OCI-M1 (cell line): ENCODE measurements around the gene FAM90A26.
"Not testable (repeated sequence)": the region's sequence is repeated elsewhere in the genome, so short reads cannot be mapped to it uniquely, and the experiment has no call there.

ENCODE experiments used
- DNase-seq: peaks from one replicate; lab custom pipeline; 2025; lab: John Stamatoyannopoulos, UW

FAM90A26 gene

GRCh38 chr4:9158392-9158791, 11.8 kb upstream of the FAM90A26 start:
- DNase-seq = not testable (repeated sequence)

GRCh38 chr4:9160046-9160445, 10.2 kb upstream of the FAM90A26 start:
- not testable (repeated sequence) for DNase-seq

GRCh38 chr4:9165990-9166389, 4.2 kb upstream of the FAM90A26 start:
- not testable (repeated sequence) for DNase-seq

GRCh38 chr4:9210357-9210756, 40.1 kb downstream of the FAM90A26 start, which contains the start of gene USP17L10:
Gene USP17L10, plus strand, starts transcription at chr4:9210657. Its CDS starts 0 bp downstream, at chr4:9210657.
- DNase-seq = not testable (repeated sequence)

- DNase-seq = not testable (repeated sequence)
These were observed 44.5 kb downstream of the FAM90A26 start for GRCh38 chr4:9214701-9215100.

GRCh38 chr4:9215105-9215504, 44.9 kb downstream of the FAM90A26 start, which contains the start of gene USP17L11:
Gene USP17L11, plus strand, starts transcription at chr4:9215405. Its CDS starts 0 bp downstream, at chr4:9215405.
- not testable (repeated sequence) for DNase-seq

- not testable (repeated sequence) for DNase-seq
These were observed 49.6 kb downstream of the FAM90A26 start, which contains the start of gene USP17L12 for GRCh38 chr4:9219852-9220251. Gene USP17L12, plus strand, starts transcription at chr4:9220152. Its CDS starts 0 bp downstream, at chr4:9220152.

GRCh38 chr4:9224596-9224995, 54.4 kb downstream of the FAM90A26 start, which contains the start of gene USP17L13:
Gene USP17L13, plus strand, starts transcription at chr4:9224896. Its CDS starts 0 bp downstream, at chr4:9224896.
- not testable (repeated sequence) for DNase-seq
